ENCODE data around the gene KCTD2.
"Not testable (repeated sequence)": the region's sequence is repeated elsewhere in the genome, so short reads cannot be mapped to it uniquely, and the experiment has no call there.

The KCTD2 gene

DNA sequence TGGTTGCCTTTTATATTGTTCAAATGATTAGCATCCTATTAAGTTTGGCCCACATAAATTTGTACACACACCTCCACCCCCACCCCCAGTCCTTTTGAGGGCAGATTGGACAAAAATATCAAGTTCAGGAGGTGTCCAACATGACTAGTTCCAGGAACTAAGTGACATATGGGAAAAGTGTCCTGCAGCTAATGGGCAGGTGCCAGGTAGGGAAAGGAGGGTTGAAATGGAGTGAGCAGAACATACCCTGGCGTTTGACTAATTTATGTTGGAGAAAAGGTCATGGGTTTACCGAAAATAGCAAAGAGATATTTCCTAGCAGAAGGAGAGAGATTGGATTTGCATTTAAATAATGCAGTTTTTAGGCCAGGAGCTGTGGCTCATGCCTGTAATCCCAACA is 4.9 kb downstream of the KCTD2 start:
- DNase-seq: no peak

DNA sequence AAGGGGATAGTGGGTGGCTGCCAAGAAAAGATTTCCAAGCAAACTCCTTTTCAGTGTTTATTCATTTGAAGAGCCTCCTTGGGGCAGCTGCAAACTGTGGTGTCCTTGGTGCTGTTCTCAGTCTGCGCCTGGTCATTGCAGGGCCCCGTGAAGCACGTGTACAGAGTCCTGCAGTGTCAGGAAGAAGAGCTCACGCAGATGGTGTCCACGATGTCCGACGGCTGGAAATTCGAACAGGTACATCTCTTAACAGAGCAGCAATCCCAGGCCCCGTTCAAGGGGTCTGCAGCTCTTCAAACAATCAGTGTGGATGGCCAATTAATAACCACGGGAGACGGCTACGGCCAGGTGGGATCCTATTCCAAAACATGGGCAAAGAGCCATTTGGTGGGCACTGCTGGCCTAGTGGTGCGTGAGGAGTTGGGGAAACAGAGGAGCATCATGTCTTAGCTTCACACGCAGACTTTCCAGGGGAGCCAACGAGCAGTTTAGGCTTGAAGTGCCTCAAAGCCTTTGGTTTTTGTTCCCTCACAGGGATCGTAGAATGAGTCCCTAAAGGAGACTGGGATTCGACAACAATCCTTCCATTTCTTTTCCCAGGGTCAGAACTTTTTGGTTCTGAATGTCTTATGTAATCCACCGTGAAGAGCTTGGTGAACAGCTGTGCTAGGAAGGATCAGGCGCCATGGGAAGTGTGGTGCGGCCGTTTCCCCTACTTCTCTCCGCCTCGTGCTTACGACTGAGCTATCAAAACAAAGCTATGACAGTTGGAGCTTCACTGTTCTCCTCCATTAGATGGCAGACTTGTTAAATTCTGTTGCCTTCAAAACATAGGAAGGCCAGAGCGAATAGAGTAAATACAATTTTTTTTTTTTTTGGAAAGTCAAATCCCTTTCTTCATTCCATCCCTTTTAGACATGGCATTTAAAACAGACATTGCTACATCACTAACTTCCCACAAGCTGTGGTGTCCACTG is 12.6 kb downstream of the KCTD2 start:
- DNase-seq: peak; percentile 19 to 36

DNA sequence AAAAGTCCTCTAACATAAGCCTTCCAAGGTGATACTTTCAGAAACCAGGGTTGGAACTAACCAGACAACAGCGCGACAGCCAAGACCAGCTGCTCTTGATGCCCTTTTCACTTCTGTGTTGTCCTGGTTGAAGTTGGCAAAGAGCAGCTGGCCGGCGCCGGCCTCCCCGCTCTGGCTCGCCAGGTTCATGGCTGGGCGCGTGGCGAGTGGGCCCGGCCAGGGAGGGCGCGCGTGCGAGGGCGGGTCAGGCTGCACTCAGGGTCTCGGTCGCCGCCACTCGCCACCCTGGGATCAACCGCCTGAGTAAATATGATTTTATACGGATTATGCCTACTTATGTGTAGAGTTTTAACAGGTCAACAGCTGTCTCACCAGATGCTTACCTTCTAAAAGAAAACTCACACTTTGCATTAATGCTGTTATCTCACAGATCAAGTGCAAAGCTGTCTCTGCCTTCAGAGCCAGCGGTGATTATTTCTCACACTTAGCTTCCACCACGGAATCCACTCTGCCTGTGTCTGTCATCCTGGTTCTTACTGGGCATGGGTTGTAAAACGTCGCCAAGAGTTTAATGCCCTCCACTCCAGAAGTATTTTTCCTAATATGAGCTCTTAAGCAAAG is 13.5 kb downstream of the KCTD2 start:
- DNase-seq: no peak

DNA sequence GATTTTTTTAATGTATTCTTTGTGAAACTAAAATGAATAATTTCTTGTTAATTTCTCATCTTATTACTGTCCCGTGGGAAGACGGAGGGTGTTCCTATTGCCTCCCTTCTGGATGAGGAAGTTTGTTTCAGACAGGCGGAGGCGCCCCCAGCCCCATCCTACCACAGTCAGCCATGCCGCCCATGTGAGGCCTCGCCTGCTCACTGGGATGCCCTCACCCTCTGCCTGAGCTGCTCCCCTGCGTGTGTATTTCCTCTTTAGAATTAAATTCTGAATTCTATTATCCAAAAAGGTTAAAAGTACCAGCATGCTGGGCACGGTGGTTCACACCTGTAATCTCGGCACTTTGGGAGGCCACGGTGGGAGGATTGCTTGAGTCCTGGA is 14.0 kb downstream of the KCTD2 start:
- no peak for DNase-seq

DNA sequence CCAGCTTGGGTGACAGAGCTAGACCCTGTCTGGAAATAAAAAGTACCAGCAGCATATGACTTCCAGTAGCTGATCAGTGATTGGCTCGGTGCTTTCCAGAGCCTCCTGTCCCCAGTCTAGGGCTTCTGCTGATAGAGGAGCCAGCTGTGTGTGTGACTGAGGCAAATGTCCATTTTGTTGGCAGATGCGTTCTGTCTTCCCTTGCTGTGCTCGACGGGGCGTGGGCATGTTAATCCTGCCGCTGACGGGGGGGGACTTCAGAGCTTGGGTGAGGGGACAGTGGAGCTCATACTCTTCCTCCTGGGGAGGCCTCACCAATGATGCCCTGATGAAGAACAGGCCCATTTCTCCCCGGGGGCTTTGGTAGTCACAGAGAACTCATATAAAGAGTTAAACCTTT is 14.6 kb downstream of the KCTD2 start:
- DNase-seq: no peak

DNA sequence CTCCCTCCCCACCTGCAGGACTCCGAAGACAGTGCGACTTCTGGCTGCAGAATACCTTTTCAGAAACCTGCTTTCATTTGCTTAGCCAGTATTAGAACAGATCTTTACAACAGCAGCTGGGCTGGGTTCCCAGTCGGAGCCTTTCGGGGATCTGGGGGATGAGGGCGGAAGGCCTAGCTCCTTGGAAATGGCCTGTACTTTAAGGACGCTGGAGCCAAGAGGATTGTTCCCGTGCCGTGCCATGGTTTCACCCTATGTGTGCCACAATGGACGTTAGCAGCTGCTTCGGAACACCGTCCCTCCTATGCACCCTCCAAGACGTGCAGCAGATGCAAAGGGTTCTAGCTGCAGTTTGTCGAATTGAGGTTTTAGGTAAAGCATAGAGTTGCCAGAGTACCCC is 16.2 kb downstream of the KCTD2 start:
- no peak for DNase-seq

DNA sequence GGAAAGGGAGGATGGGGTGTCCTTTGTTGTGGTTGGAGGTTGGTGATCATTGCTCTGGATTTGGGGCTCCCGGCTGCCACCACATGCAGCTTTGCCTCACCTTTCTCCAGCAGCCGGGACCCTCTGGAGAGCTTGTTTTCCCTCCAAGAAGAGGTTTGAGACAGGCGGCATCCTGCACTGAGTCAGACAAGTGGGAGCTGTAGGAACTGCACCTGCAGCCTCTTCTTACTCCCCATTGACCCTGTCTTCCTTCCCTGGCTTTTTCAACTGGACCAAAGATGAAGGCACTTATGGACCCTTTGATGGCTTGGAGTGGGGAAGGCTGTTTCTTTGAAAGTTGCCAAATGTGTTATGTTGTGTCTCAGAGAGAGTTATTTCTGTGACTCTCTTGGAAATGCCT is 16.6 kb downstream of the KCTD2 start:
- DNase-seq: no peak

DNA sequence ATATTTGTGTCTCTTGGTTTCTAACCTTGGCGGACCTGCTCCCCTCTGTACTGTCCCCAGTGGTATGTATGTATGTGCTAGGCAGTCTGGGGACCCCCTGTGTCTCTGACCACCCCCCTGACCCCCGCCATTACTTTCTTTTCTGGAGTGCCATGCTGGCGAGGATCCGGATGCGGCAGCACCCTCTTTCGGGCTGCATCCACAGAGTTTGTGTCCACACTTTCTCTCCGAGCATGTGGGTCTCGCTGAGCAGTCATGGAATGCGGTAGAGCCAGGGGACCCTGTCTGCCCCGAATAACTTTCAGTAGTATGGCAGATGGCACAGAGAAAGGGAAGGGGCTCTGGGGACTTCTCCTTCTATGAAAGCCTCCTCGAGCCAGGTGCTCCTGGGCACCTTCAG is 17.0 kb downstream of the KCTD2 start:
- no peak for DNase-seq

DNA sequence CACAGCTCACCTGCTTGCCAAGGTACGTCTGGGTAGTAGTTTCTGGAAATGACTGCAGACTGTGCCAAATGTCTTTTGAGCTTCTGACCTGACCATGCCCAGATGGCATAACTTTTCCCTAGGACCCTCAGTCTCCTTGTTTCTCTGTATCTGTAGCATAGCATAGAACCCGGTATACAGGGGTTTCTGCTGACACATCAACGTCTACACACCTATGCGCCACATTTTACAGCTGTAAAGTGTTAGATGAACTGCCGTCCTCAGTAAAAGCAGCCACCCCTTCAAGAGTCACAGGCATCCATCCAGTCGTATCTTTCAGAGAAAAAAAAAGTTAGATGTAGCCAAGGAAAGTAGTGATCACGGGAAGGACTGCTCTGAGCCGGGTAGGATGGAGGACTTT is 17.4 kb downstream of the KCTD2 start:
- DNase-seq: no peak

DNA sequence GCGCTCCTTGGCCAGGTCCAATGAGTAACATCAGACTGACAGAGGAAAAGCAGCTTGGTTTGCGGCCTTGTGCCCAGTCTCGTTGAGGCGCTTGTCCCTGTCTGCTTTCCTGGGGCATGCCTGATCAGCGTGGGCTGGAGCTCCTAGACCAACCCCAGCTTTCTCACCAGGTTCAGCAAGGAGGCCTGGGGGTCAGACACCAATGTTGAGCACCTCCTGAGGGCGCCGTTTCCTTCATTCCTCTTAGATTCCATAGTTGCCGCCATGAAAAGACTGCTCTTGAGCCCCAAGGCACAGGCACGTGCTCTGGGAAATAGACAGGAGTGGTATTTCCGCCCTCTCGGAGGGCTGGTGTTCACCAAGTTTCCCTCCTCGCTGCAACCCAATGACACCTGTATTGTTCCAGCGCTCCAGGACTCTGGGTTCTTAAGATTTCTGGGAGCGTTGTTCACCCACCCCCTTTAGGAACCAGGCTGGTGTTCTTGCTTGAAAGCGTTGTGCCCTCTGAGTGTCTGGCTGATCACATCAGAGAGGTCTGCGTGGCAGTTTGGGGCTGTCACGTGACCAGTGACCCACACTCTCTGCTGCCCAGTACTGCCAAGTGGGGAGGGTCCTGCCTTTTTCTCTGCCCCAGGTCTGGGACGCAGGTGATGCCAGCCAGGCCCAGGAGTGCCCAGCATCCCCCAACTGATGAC is 18.0 kb downstream of the KCTD2 start:
- no peak for DNase-seq

DNA sequence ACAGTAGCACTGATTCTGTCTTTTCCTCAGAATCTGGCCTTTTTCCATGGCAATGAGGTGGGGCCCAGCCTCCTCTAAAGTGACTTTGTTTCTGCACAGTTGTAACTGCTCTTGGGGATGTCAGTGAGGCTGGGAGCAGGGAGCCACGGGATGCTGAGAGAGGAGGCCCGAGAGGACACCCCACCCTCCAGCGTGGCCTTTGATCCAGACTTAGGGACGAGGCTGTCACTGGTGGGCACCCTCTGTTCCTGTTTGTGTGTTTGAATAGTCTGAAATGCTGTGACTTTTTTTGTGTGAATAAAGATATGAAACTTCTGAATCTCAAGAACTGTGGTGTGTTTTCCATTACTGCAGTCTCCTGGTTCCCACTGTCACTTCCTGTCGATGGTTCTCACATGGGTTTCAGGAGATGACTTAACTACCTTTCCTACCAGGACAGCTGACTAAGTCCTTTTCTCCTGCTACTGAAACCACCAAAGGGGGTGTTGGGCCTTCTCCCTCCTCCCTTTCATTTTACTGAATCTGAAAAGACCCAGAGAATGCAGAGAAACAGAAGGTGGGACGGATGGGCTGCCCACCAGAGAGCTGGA is 18.6 kb downstream of the KCTD2 start:
- no peak for DNase-seq

DNA sequence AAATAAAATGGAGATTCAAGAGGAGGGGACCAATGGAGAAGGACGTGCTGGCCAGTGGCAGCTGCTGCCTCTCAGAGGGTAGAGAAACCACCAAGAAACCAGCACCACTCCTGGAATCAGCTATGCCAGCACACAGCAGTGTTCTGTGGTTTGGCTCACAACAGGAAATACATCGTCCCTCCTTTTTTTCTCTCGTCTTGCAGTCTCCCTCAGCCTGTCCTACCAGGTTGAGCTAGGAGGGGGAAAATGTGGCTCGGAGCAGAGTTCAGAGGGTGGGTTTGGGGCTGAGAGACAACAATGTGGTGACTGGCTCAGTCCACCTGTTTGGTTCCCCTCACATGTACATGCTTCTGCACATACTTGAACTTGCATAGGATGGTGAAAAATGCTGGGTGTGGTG is 20.8 kb downstream of the KCTD2 start:
- peak; percentile 28 to 41 for DNase-seq

DNA sequence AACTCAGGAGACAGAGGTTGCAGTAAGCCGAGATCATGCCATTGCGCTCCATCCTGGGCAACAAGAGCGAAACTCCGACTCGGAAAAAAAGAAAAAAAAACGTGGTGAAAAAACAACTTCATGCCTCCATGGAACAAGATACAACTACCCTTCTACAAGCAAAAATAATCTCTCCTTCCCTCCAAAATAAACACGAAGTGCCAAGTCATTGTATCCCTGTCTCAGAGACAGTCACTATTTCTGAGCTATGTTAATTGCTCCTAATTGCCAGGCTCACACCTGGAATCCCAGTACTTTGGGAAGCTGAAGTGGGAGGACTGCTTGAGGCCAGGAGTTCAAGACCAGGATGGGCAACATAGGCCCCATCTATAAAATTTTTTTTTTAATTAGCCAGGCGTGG is 21.7 kb downstream of the KCTD2 start:
- no peak for DNase-seq

DNA sequence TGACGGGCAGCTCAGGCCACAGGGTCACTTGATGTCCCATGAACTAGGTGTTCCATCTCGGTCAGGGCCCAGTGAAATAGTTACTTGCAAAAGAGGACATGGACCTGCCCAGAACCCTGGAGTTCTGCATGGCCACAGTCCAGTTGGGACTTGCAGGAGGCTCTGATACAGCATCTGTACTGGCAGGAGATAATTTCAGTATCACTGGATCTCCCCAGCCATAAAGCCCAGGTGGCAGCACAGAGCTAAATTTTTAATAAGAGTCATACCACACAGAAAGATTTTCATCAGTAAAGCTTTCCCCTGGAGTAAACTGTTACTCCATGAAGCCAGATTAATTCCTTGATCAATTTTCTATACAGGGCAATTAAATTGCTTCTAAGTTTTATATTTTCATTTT is 22.8 kb downstream of the KCTD2 start:
- peak; percentile 52 to 71 for DNase-seq

DNA sequence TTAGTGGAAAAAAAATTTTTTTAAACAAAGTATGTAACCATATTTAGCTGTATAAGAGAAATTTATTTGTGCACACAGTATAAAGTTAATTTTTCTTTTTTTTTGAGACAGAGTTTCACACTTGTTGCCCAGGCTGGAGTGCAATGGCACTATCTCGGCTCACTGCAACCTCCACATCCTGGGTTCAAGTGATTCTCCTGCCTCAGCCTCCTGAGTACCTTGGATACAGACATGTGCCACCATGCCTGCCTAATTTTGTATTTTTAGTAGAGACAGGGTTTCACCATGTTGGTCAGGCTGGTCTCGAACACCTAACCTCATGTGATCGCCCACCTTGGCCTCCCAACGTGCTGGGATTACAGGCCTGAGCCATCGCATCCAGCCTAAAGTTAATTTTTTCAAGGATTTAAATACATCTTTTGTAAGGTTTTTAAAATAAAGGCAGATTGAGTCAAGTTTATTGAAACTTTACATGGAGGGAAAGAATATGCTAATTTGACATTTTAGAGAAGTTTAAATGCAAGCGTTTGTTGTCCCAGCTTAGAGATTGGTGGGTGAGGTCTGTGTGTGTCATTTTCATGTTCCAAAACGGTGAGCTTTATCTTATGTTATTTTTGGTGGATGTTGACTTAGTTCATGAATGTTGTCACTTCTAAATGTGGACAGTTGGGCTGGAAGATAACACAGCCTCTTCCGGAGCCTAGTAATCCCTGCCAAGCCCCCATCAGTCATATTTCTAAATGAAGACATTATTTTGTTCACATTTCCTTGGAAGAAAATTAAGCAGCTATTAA is 24.6 kb downstream of the KCTD2 start:
- DNase-seq: not testable (repeated sequence)

DNA sequence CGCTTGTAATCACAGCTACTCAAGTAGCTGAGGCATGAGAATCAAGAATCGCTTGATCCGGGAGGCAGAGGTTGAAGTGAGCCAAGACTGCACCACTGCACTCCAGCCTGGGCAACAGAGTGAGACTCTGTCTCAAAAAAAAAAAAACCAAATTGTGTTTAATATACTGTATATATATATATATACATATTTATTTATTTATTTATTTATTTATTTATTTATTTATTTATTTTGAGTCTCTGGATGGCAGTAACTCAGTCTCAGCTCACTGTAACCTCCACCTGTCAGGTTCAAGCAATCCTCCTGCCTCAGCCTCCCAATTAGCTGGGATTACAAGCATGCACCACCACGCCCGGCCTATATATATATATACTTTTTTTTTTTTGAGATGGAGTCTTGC is 25.9 kb downstream of the KCTD2 start:
- DNase-seq: not testable (repeated sequence)

DNA sequence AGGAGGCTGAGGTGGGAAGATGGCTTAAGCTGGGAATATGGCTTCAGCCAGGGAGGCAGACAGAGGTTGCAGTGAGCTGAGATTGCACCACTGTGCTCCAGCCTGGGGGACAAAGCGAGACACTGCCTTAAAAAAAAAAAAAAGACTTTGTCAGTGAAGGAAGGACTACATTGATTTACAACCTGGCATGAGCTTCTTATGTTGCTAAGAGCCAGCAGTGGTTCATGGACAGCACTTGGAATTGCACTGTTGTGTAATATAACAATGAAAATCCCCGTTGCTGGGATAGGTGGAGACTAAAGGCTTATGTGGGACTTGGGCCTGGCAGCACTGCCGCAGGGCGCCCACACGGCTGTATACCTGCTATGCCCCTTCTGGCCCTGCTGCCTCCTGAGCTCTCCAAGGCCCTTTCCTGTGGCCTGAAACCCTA is 26.6 kb downstream of the KCTD2 start:
- no peak for DNase-seq

DNA sequence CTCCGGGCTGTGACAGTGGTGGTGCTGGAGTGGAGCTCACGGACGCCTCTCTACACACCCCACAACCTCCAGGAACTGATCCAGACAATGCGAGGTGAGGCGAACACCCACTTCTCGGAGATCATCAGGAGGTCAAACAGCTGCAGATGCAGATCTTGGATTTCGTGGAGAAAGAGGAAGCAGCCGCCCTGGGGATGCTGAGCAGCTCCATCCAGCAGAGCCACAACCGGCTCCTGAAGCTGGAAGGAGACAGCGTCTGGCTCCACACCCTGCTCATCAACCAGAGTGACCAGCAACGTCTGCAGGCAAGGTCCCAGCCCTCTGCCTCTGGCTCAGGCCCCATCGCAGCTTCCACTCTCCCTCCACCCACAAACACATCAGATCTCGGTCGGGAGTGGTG is 27.5 kb downstream of the KCTD2 start:
- DNase-seq: no peak

DNA sequence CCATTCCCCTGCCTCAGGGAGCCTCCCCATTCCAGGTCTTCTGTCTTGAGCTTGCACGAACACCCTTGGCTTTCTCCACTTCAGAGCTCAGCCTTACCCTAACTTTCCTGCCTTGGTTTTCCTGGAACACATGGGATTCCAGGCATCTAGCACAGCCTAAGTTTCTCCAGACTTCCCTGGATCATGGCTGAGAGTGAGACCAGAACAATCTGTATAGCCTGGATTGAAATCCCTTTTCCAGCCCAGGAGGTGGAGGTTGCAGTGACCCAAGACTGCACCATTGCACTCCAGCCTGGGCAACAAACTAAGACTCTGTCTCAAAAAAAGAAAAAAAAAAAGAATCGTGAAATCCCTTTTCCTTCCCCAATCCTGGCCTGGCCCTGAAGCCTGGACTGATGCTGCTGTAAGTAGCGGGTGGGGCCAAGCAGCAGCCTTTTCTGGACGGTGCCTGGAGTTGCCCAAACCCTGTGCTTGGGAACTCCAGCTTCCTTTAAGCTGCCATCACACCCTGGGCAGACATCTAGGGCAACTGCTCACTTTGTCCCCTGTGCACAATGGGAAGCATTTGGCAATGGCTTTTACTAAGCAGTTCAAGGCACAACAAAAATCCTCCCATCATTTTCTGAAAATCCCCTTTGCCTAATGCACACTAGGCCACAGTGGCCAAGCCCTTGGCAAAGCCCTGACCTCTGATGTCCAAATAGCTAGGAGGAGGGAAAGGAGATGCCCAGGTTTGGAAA is 28.7 kb downstream of the KCTD2 start:
- DNase-seq: no peak

DNA sequence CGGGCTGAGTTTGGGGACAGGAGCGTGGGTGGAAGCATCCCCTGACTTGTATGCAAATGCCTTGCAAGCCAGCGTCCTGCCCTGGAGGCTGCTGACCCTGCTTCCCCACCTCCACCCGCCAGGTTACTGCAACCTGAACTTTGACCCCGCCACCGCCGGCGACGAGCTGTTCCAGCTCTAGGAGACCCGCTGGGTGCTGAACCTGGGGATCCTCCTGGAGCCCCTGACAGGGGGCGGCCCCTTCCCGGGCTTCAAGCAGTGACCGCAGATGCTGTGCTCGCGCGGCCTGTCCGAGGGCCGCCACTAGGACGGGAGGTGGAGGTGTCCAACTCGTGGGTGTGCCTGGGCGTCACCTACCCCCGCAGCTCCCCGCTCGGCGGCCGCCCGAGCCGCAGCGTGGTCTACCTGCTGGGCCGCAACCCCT is 30.1 kb downstream of the KCTD2 start:
- no peak for DNase-seq

DNA sequence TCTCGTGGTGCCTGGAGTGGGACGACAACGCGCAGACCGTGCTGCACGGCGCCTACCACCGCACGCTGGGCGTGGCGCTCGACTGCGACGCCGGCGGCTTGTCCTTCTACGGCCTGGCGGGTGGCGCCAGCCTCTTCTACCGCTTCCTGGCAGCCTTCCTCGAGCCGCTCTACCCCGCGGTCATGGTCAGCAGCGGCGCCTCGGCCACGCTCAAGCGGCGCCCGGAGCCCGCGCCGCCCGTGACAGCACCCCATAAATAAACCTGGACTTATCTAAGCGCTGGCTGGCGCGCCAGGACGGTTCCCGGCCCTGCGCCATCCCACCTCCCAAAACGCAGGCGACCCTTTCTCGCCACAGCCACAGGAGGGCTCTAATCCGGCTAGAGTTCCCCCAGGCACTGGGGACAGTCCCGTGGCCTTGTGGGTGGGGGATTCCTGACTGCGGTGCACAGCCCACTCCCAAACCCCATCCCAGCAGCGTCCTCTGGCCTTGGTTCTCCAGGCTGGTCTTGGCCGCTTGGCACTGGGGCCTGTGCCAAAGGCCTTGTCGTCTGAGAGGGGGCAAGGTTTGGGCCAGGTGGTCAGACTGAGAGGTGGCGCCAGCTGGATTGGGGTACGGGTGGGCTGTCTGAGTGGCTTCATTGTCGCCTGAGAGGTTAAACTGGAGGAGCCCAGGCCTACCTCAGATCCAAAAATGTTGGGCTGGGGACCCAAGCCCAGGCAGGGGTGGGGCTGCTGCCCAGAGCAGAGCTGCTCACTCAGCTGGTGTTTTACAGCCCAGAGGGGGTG is 30.7 kb downstream of the KCTD2 start:
- DNase-seq: no peak

All from AML-193 (cell line).